Epithelial cell of proximal tubule (primary cell): ENCODE results near the gene TSPAN18. TPM values are rescaled to one million over a fixed set of nuclear protein-coding genes. Genes with fewer than 3 reads are reported as not detected.

Experiments used
- DNase-seq: peaks from one replicate; pipeline ENCODE4 v3.0.0-alpha.2; 2011; ENCODE audit warnings: low read depth
- H3K4me3 ChIP-seq: 2 replicates; pipeline ENCODE4 v1.5.1; 2011; ENCODE audit warnings: low read depth, mild to moderate bottlenecking, low read length
- total RNA-seq: library from RNA; depleted of rRNA; stranded (reverse); fragments of >200 nt; gene quantifications from 2 replicates; pipeline ENCODE4 v1.2.3, GENCODE V29; 2015
- TF ChIP-seq, protein P1 (sequence below): conservative IDR thresholded peaks from 2 replicates; pipeline ENCODE4 v1.5.1; 2012; ENCODE audit warnings: low read depth, mild to moderate bottlenecking, low read length

The TSPAN18 gene
- total RNA-seq, 1 donor from 2014 or later, result 1.6 TPM

DNA sequence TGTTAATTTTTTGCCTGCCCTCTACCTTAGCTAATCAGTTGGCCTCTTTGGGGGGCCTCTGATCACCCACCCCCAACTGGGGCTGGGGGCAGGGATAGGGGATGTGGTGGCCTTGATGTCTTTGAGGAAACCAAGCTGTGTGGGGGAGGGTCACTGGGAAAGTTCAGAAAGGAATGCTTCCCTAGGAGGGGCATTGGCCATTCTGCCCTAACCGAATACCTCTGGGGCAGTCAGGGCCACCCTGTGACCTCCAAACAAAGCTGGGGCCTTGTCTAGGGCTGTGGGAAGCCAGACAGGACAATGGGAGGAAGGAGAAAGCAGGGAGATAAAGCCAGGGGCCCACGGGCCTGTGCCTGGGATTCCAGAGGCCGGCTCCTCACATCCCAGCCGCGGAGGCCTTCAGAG is 97.5 kb downstream of the TSPAN18 start:
- H3K4me3 ChIP-seq, result no peak overlapping the region
- TF ChIP-seq, protein P1, sequence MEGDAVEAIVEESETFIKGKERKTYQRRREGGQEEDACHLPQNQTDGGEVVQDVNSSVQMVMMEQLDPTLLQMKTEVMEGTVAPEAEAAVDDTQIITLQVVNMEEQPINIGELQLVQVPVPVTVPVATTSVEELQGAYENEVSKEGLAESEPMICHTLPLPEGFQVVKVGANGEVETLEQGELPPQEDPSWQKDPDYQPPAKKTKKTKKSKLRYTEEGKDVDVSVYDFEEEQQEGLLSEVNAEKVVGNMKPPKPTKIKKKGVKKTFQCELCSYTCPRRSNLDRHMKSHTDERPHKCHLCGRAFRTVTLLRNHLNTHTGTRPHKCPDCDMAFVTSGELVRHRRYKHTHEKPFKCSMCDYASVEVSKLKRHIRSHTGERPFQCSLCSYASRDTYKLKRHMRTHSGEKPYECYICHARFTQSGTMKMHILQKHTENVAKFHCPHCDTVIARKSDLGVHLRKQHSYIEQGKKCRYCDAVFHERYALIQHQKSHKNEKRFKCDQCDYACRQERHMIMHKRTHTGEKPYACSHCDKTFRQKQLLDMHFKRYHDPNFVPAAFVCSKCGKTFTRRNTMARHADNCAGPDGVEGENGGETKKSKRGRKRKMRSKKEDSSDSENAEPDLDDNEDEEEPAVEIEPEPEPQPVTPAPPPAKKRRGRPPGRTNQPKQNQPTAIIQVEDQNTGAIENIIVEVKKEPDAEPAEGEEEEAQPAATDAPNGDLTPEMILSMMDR, result no peak
- no peak for DNase-seq

DNA sequence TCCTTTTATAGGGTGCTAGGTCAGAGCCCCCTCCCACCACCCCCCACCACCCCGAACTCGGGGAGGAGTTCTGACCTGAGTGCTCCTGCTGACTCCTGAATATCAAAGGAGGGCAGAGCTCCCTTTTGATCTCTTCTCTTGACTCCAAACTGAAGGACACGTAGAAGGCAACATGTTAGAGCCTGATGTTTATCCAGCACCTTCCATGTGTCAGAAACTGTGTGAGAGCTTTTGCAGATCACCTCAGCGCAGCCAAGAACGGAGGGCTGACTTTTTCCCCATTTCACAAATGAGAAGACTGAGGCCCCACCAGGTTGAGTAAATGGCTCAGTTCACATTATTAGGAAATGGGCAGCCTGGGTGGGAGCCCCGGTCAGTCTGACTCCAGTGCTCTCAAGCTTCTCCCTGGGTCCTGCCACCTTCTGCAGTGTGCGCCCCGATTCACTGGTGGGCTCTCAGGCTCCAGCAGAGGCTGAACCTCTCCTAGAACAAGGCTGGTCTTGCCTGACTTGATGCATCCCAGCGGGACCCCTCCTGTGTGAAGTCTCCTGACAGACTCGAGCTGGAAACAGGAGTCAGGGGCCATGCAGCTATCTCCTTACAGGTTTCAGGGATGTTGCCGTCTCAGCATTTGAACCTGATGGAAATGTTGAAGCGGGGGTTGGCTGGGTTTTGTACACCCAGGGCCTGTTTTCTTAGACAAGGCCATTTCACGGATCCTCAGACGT is 98.5 kb downstream of the TSPAN18 start:
- TF ChIP-seq, protein P1, result no peak
- no peak for DNase-seq
- H3K4me3 ChIP-seq, result no peak overlapping the region

DNA sequence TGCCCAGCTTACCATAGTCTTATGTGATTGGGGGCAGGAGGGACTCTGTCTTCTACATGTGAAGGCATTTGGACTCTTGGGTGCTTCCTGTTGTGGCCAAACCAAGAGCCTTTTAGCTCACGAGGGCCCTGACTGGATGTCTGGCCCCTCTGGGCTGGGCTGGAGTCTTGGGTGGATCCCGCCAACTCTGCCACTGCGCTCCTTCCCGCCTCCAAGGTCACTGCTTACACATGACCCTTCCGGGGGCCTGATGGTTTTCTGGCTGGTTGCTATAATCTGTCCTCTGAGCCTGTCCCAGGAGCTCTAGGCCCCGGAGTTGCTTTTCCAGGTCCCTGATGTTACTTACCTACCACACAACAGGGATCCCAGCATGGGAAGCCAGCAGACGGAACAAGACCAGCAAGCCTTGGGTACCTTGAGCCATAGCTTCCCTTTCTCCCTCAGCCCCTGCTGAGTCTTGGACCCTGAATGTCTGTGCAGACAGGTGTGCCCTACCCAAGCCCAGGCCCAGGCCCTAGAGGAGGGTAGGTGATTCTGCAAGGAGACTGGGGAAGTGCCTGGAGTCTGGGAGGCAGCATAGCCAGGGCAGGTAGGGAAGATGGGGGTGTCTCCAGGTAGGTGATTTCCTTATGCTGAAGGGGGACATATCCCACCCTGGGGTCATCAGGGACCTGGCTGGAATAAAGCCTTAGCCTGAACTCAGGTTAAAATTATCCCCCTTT is 100.3 kb downstream of the TSPAN18 start:
- no peak overlapping the region for H3K4me3 ChIP-seq
- DNase-seq, result no peak
- TF ChIP-seq, protein P1, result no peak

DNA sequence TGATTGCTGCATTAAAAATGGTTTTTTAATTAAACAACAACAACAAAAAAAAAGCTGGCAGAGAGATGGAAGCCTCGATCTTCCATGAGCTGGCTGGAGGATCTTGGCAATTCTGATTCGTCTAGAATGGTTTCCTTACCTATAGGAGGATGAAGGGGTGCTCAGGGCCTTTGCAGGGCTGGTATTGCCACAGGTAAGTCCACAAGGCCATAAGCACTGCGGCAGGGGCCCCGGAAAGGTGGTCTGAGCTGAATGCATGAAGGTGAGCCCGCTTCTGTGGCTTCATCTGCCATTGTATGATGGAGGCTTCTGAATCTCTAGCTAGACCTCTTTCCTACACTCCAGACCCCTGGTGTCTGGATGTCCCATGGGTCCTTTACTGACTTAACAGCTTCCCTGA is 101.5 kb downstream of the TSPAN18 start:
- no peak for DNase-seq
- TF ChIP-seq, protein P1, result no peak
- no peak overlapping the region for H3K4me3 ChIP-seq

DNA sequence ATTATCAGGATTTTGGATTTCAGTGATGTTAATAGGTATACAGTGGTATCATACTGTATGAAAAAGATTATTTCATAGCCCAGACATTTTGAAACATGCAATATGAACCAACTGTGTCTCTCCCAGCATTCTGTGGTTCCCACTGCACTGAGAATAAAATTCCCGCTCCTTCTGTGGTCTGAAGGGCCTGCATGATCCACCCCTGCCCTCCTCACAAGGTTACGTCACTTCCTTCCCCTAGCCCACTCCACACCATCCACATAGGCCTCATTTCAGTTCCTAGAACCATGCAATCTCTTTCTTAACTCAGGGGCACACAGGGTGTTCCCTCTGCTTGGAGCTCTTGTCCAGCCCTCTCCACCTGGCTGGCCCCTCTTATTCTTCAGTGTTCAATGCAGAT is 103.1 kb downstream of the TSPAN18 start:
- no peak for DNase-seq
- TF ChIP-seq, protein P1, result no peak
- no peak overlapping the region for H3K4me3 ChIP-seq

DNA sequence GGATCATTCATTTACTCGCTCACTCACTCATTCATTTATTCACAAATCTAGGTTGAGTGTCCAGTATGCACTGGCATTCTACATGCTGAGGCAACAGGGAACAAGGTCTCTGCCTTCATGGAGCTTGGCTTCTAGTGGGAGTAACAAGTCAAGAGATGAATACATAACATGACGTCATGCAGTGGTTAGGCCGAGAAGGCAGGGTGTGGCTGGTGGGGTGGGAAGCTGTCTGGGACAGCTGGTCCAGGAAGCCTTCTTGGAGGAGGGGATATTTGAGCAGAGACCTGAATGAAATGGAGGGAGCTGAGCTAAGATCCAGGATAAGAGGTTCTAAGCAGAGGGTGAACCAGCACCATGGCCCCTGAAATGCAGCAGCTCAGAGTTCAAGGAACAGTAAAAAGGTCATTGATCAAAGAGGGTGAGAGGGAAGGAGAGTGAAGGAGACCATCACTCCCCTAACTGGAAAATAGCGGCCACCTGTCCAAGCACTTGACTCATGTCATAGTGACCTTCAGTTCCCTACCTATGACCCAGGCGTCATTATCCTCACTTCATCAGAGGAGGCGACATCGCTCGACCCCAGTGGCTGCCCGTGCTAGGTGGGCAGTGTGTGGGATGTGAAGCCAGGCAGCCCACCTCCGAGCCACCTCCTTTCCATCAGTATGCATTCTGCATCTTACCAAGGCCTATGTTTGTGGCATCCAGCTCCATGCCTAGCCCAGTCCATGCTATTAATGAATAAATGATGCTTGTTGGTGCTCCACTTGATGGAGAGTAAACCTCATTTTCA is 105.0 kb downstream of the TSPAN18 start:
- TF ChIP-seq, protein P1, result no peak
- H3K4me3 ChIP-seq, result no peak overlapping the region
- DNase-seq, result no peak
